Cardiac fibroblast (primary cell): ENCODE measurements around the gene LHPP.

Experiments
- DNase-seq, 2 donors: peaks; one replicate each; pipeline versions ENCODE4 v3.0.0 to v3.0.0-alpha.2; 2010; ENCODE audit warnings: low read depth in 2 of 2
- H3K4me3 ChIP-seq, 2 donors: replicated peaks in 1 of 2; 1 replicate in 1 of 2; 2 replicates in 1 of 2; pipeline ENCODE4 v1.5.1; 2011; ENCODE audit warnings: low read depth in 2 of 2, low read length in 2 of 2, mild to moderate bottlenecking in 2 of 2, moderate library complexity in 1 of 2
- TF ChIP-seq, protein P1 (sequence below): IDR thresholded peaks from one replicate; pipeline ENCODE4 v1.5.1; 2011; ENCODE audit warnings: low read depth, mild to moderate bottlenecking, low read length, inconsistent platforms

Gene LHPP

DNA sequence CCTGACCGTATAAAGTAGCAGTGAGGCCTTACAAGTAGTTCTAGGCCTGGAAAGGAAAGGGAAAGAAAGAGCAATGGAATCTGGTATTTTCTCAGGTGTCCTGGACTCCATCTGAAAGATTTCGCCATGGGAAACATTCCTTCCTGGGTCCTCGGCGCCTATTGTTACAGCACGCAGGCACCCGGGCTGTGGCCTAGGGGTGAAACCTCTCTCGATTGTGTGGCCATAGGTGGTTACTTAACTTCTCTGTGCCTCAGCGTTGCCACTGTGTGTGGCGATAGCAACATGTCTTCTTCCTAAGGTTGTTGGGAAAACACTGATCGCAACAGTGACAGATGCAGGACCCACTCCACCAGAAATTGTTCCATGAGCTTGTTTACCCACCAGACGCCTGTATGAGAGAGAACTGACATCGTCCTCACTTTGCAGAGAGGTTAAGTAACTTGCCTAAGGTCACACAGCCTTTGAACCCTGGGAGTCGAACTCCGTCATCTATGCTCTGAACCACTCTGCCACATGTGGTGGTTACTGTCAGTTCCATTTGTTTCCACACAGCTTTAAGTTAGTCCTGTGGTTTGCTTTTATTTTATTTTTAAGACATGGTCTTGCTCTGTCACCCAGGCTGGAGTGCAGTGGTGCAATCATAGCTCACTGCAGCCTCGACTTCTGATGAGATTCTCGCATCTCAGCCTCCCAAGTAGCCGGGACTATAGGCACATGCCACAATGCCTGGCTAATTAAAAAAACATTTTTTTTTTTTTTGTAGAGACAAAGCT lies 73.4 kb downstream of the LHPP start:
- no peak for DNase-seq
- TF ChIP-seq, protein P1, sequence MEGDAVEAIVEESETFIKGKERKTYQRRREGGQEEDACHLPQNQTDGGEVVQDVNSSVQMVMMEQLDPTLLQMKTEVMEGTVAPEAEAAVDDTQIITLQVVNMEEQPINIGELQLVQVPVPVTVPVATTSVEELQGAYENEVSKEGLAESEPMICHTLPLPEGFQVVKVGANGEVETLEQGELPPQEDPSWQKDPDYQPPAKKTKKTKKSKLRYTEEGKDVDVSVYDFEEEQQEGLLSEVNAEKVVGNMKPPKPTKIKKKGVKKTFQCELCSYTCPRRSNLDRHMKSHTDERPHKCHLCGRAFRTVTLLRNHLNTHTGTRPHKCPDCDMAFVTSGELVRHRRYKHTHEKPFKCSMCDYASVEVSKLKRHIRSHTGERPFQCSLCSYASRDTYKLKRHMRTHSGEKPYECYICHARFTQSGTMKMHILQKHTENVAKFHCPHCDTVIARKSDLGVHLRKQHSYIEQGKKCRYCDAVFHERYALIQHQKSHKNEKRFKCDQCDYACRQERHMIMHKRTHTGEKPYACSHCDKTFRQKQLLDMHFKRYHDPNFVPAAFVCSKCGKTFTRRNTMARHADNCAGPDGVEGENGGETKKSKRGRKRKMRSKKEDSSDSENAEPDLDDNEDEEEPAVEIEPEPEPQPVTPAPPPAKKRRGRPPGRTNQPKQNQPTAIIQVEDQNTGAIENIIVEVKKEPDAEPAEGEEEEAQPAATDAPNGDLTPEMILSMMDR = no peak

DNA sequence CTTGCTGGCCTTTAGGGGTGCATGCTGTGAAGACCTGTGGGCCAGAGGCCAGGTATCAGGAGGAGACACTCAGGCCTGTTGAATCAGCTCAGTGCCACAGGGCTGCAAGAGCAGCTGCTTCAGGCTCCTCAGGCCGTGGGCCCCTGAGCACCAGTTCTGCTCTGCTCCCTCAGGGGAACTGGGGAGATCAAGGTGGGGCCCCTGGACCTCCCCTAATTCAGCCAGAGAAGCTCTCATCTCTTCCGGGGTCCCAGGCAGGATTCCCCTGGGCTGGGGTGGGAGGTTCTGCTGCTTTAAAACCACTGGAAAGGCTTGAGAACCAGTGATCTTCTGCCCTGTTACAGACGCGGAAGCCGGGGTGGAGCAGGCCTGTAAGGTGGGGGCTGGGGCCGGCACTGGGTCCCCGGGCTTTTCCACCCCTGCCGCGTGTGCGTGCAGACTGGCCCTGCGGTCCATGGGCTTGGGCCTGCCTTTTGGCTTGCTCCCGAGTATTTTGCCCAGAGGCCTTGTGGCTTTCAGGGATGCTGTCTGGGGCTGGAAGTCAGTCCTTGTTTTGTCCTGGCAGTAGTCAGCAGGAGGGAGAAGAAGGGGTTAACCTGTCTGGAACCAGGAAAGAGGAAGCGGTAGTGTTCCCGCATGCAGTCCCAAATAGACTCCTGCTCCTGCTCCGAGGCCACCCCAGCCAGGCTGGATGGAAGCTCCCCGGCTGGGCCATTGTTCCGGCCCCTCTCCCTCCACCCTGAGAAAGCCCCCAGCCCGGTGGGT lies 74.3 kb downstream of the LHPP start:
- DNase-seq = no peak
- no peak overlapping the region for H3K4me3 ChIP-seq
- TF ChIP-seq, protein P1 = no peak

More for the DNA sequence above, 73.4 kb downstream of the LHPP start:
- H3K4me3 ChIP-seq = no peak overlapping the region

DNA sequence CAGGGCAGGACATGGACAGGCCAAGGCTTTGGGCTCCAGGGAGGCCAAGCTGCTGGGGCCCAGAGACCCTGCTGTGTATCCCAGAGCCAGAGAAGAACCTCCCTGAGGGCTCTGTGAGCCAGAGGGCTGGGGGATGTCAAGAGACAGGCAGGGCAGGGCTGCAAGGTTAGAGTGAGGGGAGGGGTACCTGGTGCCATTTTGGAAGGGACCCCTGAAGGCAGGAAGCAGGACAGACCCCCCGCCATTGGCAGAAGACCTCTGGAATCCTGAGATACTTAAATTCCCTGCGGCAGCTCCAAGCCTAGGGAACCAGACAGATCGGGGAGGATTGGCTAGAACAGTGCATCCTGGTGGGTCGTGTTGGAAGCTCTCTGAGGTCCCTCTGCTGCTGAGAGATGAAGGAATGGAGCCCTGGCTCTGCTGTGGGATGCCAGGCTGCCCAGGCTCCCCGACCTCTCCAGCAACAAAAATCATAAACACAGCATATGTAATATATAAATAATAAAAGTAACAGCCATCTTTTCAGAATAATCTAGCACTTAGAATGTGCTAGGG lies 75.0 kb downstream of the LHPP start:
- no peak overlapping the region for H3K4me3 ChIP-seq
- TF ChIP-seq, protein P1 = no peak
- no peak for DNase-seq

DNA sequence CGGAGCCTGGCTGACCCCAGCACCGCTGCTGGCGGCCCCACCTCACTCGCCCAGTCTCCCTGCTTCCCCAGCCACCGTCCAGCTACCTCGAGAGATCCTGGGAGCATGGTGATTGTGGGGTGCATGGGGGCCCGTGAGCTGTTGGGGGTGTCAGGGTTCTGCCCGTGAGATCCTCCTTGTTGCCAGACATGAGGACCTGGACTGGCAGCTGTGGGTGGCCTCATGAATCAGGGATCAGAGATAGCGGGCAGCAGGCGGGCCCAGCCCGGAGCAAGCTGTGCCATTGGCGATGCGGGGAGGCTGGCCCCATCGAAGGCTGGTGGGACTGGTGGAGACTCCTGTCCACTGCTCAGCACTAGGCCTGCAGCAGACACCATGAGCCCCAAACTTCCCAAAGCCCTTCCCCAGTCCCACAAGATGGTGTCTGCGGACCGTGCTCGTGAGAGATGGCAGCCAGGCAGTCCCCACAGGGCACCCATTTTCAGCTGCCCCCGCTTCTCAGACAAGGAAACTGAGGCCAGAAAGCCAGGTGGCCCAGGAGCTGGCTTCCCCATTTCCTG lies 75.6 kb downstream of the LHPP start:
- DNase-seq = no peak
- no peak overlapping the region for H3K4me3 ChIP-seq
- TF ChIP-seq, protein P1 = no peak

DNA sequence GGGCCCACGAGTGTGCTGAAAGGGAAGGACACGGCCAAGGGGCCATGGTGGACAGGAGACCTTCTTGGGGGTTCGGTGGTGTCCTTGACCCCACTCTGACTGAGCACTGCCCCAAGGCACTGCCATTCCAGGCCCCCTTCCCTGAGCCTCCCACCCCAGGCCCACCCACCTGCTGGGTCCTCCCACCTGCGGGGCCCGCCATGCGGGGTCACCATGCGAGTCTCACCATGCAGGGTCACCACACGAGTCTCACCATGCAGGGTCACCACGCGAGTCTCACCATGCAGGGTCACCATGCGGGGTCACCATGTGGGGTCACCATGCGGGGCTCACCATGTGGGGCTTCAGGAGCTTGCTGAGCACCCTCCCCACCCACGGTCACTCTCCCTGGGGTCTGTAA lies 76.3 kb downstream of the LHPP start:
- H3K4me3 ChIP-seq = no peak overlapping the region
- TF ChIP-seq, protein P1 = no peak
- DNase-seq = no peak

DNA sequence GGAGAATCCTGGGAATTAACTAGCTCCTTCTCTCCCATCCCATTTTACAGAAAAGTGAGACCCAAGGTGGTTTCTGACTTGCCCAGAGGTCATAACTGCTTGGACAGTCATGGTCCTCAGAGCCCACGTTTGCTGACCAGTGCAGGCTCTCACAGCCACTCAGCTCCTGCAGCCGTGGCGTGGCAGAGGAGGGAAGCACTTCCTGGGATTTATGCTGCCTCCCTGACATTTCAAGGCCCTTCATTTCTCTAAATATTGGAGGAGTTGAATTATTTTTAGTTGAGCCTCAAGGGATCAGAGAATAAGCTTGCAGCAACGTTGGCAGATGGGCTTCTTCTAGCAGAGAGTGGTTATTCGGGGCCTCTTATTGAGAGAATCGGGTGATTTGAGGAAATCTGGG lies 77.1 kb downstream of the LHPP start:
- TF ChIP-seq, protein P1 = no peak
- DNase-seq = no peak
- no peak overlapping the region for H3K4me3 ChIP-seq
